Vagina (tissue), 2 donors: Measurements from ENCODE around the gene MS4A6A.
"Not testable (repeated sequence)": the region's sequence is repeated elsewhere in the genome, so short reads cannot be mapped to it uniquely, and the experiment has no call there.

ENCODE experiments used
- POLR2A ChIP-seq, 2 donors: fragments of 450-650 bp; IDR thresholded peaks; one replicate each; pipeline ENCODE4 v1.6.1; 2017; ENCODE audit warnings: antibody characterized with exemption in 2 of 2, mild to moderate bottlenecking in 2 of 2, moderate library complexity in 2 of 2
- POLR2AphosphoS5 ChIP-seq, 2 donors: sonication (generic); formaldehyde crosslinking; IDR thresholded peaks; one replicate each; pipeline ENCODE4 v1.9.0; 2017; ENCODE audit warnings: antibody characterized with exemption in 2 of 2, mild to moderate bottlenecking in 2 of 2, low read depth in 1 of 2; ENCODE audit not compliant: insufficient read depth in 1 of 2
- TF ChIP-seq, protein P1 (sequence below), 3 experiments: fragments of 450-650 bp in 2 of 3; fragments of 200-600 bp in 1 of 3; sonication (generic) in 1 of 3; IDR thresholded peaks; one replicate each; pipeline ENCODE4 v1.5.1; 2017 to 2019; ENCODE audit warnings: antibody characterized with exemption in 3 of 3, mild to moderate bottlenecking in 2 of 3, moderate library complexity in 2 of 3

DNA sequence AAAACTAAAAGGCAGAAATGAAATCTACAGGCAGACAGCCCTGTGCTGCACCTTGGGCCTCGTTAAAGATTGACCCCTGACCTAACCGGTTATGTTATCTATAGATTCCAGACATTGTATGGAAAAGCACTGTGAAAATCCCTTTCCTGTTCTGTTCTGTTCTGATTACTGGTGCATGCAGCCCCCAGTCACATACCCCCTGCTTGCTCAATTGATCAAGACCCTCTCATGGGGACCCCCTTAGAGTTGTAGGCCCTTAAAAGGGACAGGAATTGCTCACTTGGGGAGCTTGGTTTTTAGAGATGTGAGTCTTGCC lies 2.6 kb upstream of the MS4A6A start:
- TF ChIP-seq, protein P1, sequence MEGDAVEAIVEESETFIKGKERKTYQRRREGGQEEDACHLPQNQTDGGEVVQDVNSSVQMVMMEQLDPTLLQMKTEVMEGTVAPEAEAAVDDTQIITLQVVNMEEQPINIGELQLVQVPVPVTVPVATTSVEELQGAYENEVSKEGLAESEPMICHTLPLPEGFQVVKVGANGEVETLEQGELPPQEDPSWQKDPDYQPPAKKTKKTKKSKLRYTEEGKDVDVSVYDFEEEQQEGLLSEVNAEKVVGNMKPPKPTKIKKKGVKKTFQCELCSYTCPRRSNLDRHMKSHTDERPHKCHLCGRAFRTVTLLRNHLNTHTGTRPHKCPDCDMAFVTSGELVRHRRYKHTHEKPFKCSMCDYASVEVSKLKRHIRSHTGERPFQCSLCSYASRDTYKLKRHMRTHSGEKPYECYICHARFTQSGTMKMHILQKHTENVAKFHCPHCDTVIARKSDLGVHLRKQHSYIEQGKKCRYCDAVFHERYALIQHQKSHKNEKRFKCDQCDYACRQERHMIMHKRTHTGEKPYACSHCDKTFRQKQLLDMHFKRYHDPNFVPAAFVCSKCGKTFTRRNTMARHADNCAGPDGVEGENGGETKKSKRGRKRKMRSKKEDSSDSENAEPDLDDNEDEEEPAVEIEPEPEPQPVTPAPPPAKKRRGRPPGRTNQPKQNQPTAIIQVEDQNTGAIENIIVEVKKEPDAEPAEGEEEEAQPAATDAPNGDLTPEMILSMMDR (IDR thresholded peaks at IDR 0.05): not testable (repeated sequence)
- TF ChIP-seq POLR2A (IDR thresholded peaks at IDR 0.05); POLR2AphosphoS5 (IDR thresholded peaks at IDR 0.05; ENCODE audit: insufficient read depth in 1 of 2, low read depth in 1 of 2): not testable (repeated sequence)
